Lower lobe of right lung (tissue), 2 donors: Measurements from ENCODE around the gene ATP2A2. TPM values are rescaled to one million over a fixed set of nuclear protein-coding genes. Genes with fewer than 3 reads are reported as not detected.
A peak's percentile ranks its signal among the peaks of the same experiment; 100 is the strongest.
"Not testable (repeated sequence)": the region's sequence is repeated elsewhere in the genome, so short reads cannot be mapped to it uniquely, and the experiment has no call there.

Experiments
- ATAC-seq, 2 donors: fragments of 200-7000 bp; cut with Tn5 transposase; one replicate each; pipeline ENCODE4 v1.9.1; 2020 to 2022; ENCODE audit warnings: mild to moderate bottlenecking in 2 of 2, moderate library complexity in 2 of 2
- DNase-seq: peaks from one replicate; pipeline ENCODE4 v3.0.0-alpha.2; 2020
- H3K27ac ChIP-seq: fragments of 200-600 bp; one replicate; pipeline ENCODE4 v1.8.0; 2022
- H3K27me3 ChIP-seq: fragments of 200-600 bp; one replicate; pipeline ENCODE4 v1.8.0; 2022; ENCODE audit warnings: low read depth
- H3K36me3 ChIP-seq: fragments of 200-600 bp; one replicate; pipeline ENCODE4 v1.8.0; 2022; ENCODE audit warnings: mild to moderate bottlenecking
- H3K4me1 ChIP-seq: fragments of 200-600 bp; one replicate; pipeline ENCODE4 v1.8.0; 2022
- H3K4me3 ChIP-seq: fragments of 200-600 bp; one replicate; pipeline ENCODE4 v1.8.0; 2022; ENCODE audit warnings: mild to moderate bottlenecking
- H3K9me3 ChIP-seq: fragments of 200-600 bp; one replicate; pipeline ENCODE4 v1.8.0; 2022
- CTCF ChIP-seq: fragments of 200-600 bp; IDR thresholded peaks from one replicate; pipeline ENCODE4 v1.8.0; 2022; ENCODE audit warnings: antibody characterized with exemption, mild to moderate bottlenecking
- intact Hi-C: fragments of 100-400 bp; cut with DNase I; formaldehyde crosslinking; loops from one replicate; pipeline ENCODE4 v1.11.0; 2022
- total RNA-seq: library from RNA; stranded (reverse); fragmentation: NEBNext Ultra II Directional; extraction: Animal tissue kit (Norgen Biotek cat#: 25700); gene quantifications from one replicate; pipeline ENCODE4 v1.2.1, GENCODE V29; 2021
- donor health status: DM: no; HTN: yes; CAD: no; lungs with severe emphysema.

ATP2A2 gene
- total RNA-seq, 1 donor from 2014 or later, result 156 TPM

GRCh38 chr12:110339184-110339952, 58.3 kb downstream of the ATP2A2 start:
- Histone ChIP-seq H3K27me3 (no peaks in the 10 kb centered on the region), H3K36me3 (peaks cover 100% of the 10 kb centered on the region), H3K4me3 (no peak overlapping the region), H3K27ac (peak overlapping the region; percentile 20), H3K4me1 (peaks cover 2% of the 10 kb centered on the region), H3K9me3 (no peaks in the 10 kb centered on the region)
- intact Hi-C loops, result no loop called here
- TF ChIP-seq CTCF, result no peak
- DNase-seq, result no peak
- ATAC-seq, result peak; percentile 66 to 82

- intact Hi-C loops, H3K4me3 ChIP-seq, DNase-seq, H3K27ac ChIP-seq, H3K27me3 ChIP-seq, H3K4me1 ChIP-seq, H3K9me3 ChIP-seq, ATAC-seq: not testable (repeated sequence)
- peaks cover 100% of the 10 kb centered on the region for H3K36me3 ChIP-seq
These were observed 59.2 kb downstream of the ATP2A2 start for GRCh38 chr12:110340261-110340660.

GRCh38 chr12:110340706-110341105, 59.7 kb downstream of the ATP2A2 start:
- intact Hi-C loops, result no loop called here
- Histone ChIP-seq H3K9me3 (no peaks in the 10 kb centered on the region), H3K4me3 (no peak overlapping the region), H3K36me3 (peaks cover 100% of the 10 kb centered on the region), H3K27ac (no peak overlapping the region), H3K27me3 (no peaks in the 10 kb centered on the region), H3K4me1 (peaks cover 5% of the 10 kb centered on the region)
- ATAC-seq, result no peak
- no peak for DNase-seq
- TF ChIP-seq CTCF, result no peak

- Histone ChIP-seq H3K4me1 (peaks cover 5% of the 10 kb centered on the region), H3K9me3 (no peaks in the 10 kb centered on the region), H3K27ac (no peak overlapping the region), H3K4me3 (no peak overlapping the region), H3K36me3 (peaks cover 100% of the 10 kb centered on the region), H3K27me3 (no peaks in the 10 kb centered on the region)
- TF ChIP-seq CTCF, result no peak
- no peak for ATAC-seq
- DNase-seq, result no peak
- intact Hi-C loops, result no loop called here
These were observed 61.1 kb downstream of the ATP2A2 start for GRCh38 chr12:110342157-110342556.

GRCh38 chr12:110343114-110343513, 62.1 kb downstream of the ATP2A2 start:
- no peak for ATAC-seq
- peaks cover 5% of the 10 kb centered on the region for H3K4me1 ChIP-seq
- no peaks in the 10 kb centered on the region for H3K9me3 ChIP-seq
- no peak overlapping the region for H3K4me3 ChIP-seq
- peaks cover 100% of the 10 kb centered on the region for H3K36me3 ChIP-seq
- no peaks in the 10 kb centered on the region for H3K27me3 ChIP-seq
- TF ChIP-seq CTCF, result no peak
- DNase-seq, result no peak
- intact Hi-C loops, result no loop called here
- no peak overlapping the region for H3K27ac ChIP-seq

- no peak for TF ChIP-seq CTCF
- no peaks in the 10 kb centered on the region for H3K9me3 ChIP-seq
- H3K36me3 ChIP-seq, result peaks cover 100% of the 10 kb centered on the region
- ATAC-seq, result no peak
- H3K27ac ChIP-seq, result no peak overlapping the region
- H3K4me3 ChIP-seq, result no peak overlapping the region
- intact Hi-C loops, result no loop called here
- no peaks in the 10 kb centered on the region for H3K27me3 ChIP-seq
- no peak for DNase-seq
- peaks cover 5% of the 10 kb centered on the region for H3K4me1 ChIP-seq
These were observed 62.9 kb downstream of the ATP2A2 start for GRCh38 chr12:110343736-110344555.
